Neural progenitor cell (in vitro differentiated cells): ENCODE measurements around the gene ENO3. TPM values are rescaled to one million over a fixed set of nuclear protein-coding genes. Genes with fewer than 3 reads are reported as not detected.

ENCODE experiments used
- DNase-seq: peaks from one replicate; pipeline ENCODE4 v3.0.0-alpha.2; 2016; ENCODE audit warnings: low spot score
- H2AFZ ChIP-seq: fragments of 200-600 bp; sonication (generic); replicated peaks from 2 replicates; pipeline ENCODE4 v1.6.1; 2016; ENCODE audit warnings: antibody characterized with exemption
- H3F3A ChIP-seq: fragments of 200-600 bp; sonication (generic); 2 replicates; pipeline ENCODE4 v1.6.1; 2016; ENCODE audit warnings: antibody characterized with exemption, low read depth
- H3K27ac ChIP-seq: fragments of 200-600 bp; sonication (generic); 2 replicates; pipeline ENCODE4 v1.5.1; 2016; ENCODE audit warnings: mild to moderate bottlenecking
- H3K27me3 ChIP-seq: fragments of 200-600 bp; sonication (generic); 2 replicates; pipeline ENCODE4 v1.6.1; 2016; ENCODE audit warnings: mild to moderate bottlenecking, moderate library complexity
- H3K36me3 ChIP-seq: fragments of 200-600 bp; sonication (generic); 2 replicates; pipeline ENCODE4 v1.5.1; 2016
- H3K4me1 ChIP-seq: fragments of 200-600 bp; sonication (generic); 2 replicates; pipeline ENCODE4 v1.6.1; 2016; ENCODE audit warnings: mixed run types
- H3K4me2 ChIP-seq: fragments of 200-600 bp; sonication (generic); 2 replicates; pipeline ENCODE4 v1.6.1; 2016
- H3K4me3 ChIP-seq: fragments of 200-600 bp; sonication (generic); 2 replicates; pipeline ENCODE4 v1.5.1; 2016
- H3K79me2 ChIP-seq: fragments of 200-600 bp; sonication (generic); 2 replicates; pipeline ENCODE4 v1.6.1; 2016; ENCODE audit warnings: low read depth
- H3K9ac ChIP-seq: fragments of 200-600 bp; sonication (generic); 2 replicates; pipeline ENCODE4 v1.6.1; 2016
- H3K9me3 ChIP-seq: fragments of 200-600 bp; sonication (generic); 2 replicates; pipeline ENCODE4 v1.5.1; 2016; ENCODE audit warnings: low read depth
- H4K20me1 ChIP-seq: fragments of 200-600 bp; sonication (generic); 2 replicates; pipeline ENCODE4 v1.6.1; 2016; ENCODE audit warnings: low read depth
- H3K27ac Mint-ChIP-seq: 3 replicates; pipeline ENCODE4 v1.8.0; 2021; ENCODE audit warnings: mixed read lengths
- H3K27me3 Mint-ChIP-seq: 2 replicates; pipeline ENCODE4 v1.8.0; 2022; ENCODE audit warnings: low read depth, mild to moderate bottlenecking, inconsistent platforms, moderate library complexity, mixed read lengths; ENCODE audit not compliant: insufficient read depth
- H3K36me3 Mint-ChIP-seq: 3 replicates; pipeline ENCODE4 v1.8.0; 2021; ENCODE audit warnings: mixed read lengths
- H3K4me1 Mint-ChIP-seq: 3 replicates; pipeline ENCODE4 v1.8.0; 2021; ENCODE audit warnings: mixed read lengths
- H3K4me3 Mint-ChIP-seq: 3 replicates; pipeline ENCODE4 v1.8.0; 2021; ENCODE audit warnings: mild to moderate bottlenecking, moderate library complexity, mixed read lengths
- H3K9me3 Mint-ChIP-seq: 3 replicates; pipeline ENCODE4 v1.8.0; 2020; ENCODE audit warnings: mixed read lengths
- CTCF ChIP-seq: fragments of 200-600 bp; sonication (generic); IDR thresholded peaks from 2 replicates; pipeline ENCODE4 v1.5.1; 2017; ENCODE audit warnings: antibody characterized with exemption, mild to moderate bottlenecking
- EZH2 ChIP-seq: fragments of 200-600 bp; sonication (generic); IDR thresholded peaks from 2 replicates; pipeline ENCODE4 v1.6.1; 2017; ENCODE audit warnings: antibody characterized with exemption, mild to moderate bottlenecking, moderate library complexity
- EZH2phosphoT487 ChIP-seq: fragments of 200-600 bp; sonication (generic); IDR thresholded peaks from 2 replicates; pipeline ENCODE4 v1.6.1; 2017; ENCODE audit warnings: antibody characterized with exemption
- total RNA-seq: library from RNA; depleted of rRNA; stranded (reverse); fragments of >200 nt; gene quantifications from 2 replicates; pipeline ENCODE4 v1.2.3, GENCODE V29; 2015; ENCODE audit warnings: low replicate concordance

Gene ENO3
- total RNA-seq, 1 donor from 2014 or later: 20.8 TPM

GRCh38 chr17:4956493-4957061, 5.7 kb downstream of the ENO3 start:
- TF ChIP-seq EZH2 (no peak), CTCF (peak; percentile 56), EZH2phosphoT487 (no peak)
- no peak overlapping the region for H2AFZ ChIP-seq
- no peaks in the 10 kb centered on the region for H3K9me3 ChIP-seq
- Mint-ChIP-seq H3K4me3 (no peak overlapping the region), H3K27ac (peak overlapping the region; percentile 78), H3K4me1 (peaks cover 18% of the 10 kb centered on the region), H3K9me3 (no peaks in the 10 kb centered on the region), H3K36me3 (peaks cover 27% of the 10 kb centered on the region), H3K27me3 (peaks cover 6% of the 10 kb centered on the region)
- peak; percentile 52 for DNase-seq
- no peaks in the 10 kb centered on the region for H3K27me3 ChIP-seq
- no peak overlapping the region for H3K4me3 ChIP-seq
- H3K27ac ChIP-seq: no peak overlapping the region
- peaks cover 12% of the 10 kb centered on the region for H3K4me1 ChIP-seq
- no peak overlapping the region for H3K4me2 ChIP-seq
- no peaks in the 10 kb centered on the region for H3K36me3 ChIP-seq
- peaks cover under 1% of the 10 kb centered on the region for H3K79me2 ChIP-seq
- peaks cover 19% of the 10 kb centered on the region for H3F3A ChIP-seq
- H3K9ac ChIP-seq: no peak overlapping the region
- H4K20me1 ChIP-seq: no peaks in the 10 kb centered on the region

- Histone ChIP-seq H3K4me2 (no peak overlapping the region), H4K20me1 (no peaks in the 10 kb centered on the region), H3K27me3 (no peaks in the 10 kb centered on the region), H3K9me3 (no peaks in the 10 kb centered on the region), H3F3A (peaks cover 14% of the 10 kb centered on the region), H2AFZ (no peak overlapping the region), H3K4me1 (peaks cover 6% of the 10 kb centered on the region), H3K36me3 (no peaks in the 10 kb centered on the region), H3K27ac (no peak overlapping the region), H3K9ac (no peak overlapping the region), H3K4me3 (no peak overlapping the region), H3K79me2 (no peaks in the 10 kb centered on the region)
- peaks cover 3% of the 10 kb centered on the region for H3K27me3 Mint-ChIP-seq
- no peak overlapping the region for H3K27ac Mint-ChIP-seq
- no peak for DNase-seq
- TF ChIP-seq EZH2phosphoT487 (no peak), EZH2 (no peak), CTCF (no peak)
- H3K36me3 Mint-ChIP-seq: peaks cover 29% of the 10 kb centered on the region
- H3K4me3 Mint-ChIP-seq: no peak overlapping the region
- H3K4me1 Mint-ChIP-seq: peaks cover 12% of the 10 kb centered on the region
- no peaks in the 10 kb centered on the region for H3K9me3 Mint-ChIP-seq
Measured at GRCh38 chr17:4958102-4958501, 7.2 kb downstream of the ENO3 start.

GRCh38 chr17:4959261-4959965, 8.5 kb downstream of the ENO3 start:
- Histone ChIP-seq H2AFZ (no peak overlapping the region), H3K27me3 (no peaks in the 10 kb centered on the region), H3K9me3 (no peaks in the 10 kb centered on the region), H3K27ac (no peak overlapping the region), H3K36me3 (no peaks in the 10 kb centered on the region), H4K20me1 (no peaks in the 10 kb centered on the region), H3K4me2 (no peak overlapping the region), H3K9ac (no peak overlapping the region), H3K79me2 (peaks cover under 1% of the 10 kb centered on the region), H3K4me3 (no peak overlapping the region), H3K4me1 (peaks cover 6% of the 10 kb centered on the region), H3F3A (peaks cover 14% of the 10 kb centered on the region)
- H3K9me3 Mint-ChIP-seq: no peaks in the 10 kb centered on the region
- no peak overlapping the region for H3K27ac Mint-ChIP-seq
- TF ChIP-seq CTCF (no peak), EZH2 (no peak), EZH2phosphoT487 (no peak)
- DNase-seq: no peak
- peaks cover 6% of the 10 kb centered on the region for H3K4me1 Mint-ChIP-seq
- H3K27me3 Mint-ChIP-seq: peaks cover 3% of the 10 kb centered on the region
- H3K36me3 Mint-ChIP-seq: peaks cover 29% of the 10 kb centered on the region
- no peak overlapping the region for H3K4me3 Mint-ChIP-seq
